ENCODE measurements around the gene TMEM39B.
"Not testable (repeated sequence)": the region's sequence is repeated elsewhere in the genome, so short reads cannot be mapped to it uniquely, and the experiment has no call there.

Gene TMEM39B

GRCh38 chr1:32048440-32048839 lies 24.3 kb upstream of the TMEM39B start:
- Histone ChIP-seq H3K4me3 (ENCODE audit: low read length) (no peak overlapping the region), H3K27me3 (ENCODE audit: control insufficient read depth, insufficient read depth, low read length) (no peaks in the 10 kb centered on the region), H3K9me3 (ENCODE audit: control insufficient read depth, low read length) (no peaks in the 10 kb centered on the region), H3K4me1 (ENCODE audit: control insufficient read depth, insufficient read depth, low read length) (no peaks in the 10 kb centered on the region), H3K36me3 (ENCODE audit: control insufficient read depth, insufficient read depth, low read length) (peaks cover 5% of the 10 kb centered on the region), H3K9ac (ENCODE audit: low read length) (no peak overlapping the region)

GRCh38 chr1:32051706-32052105 lies 21.0 kb upstream of the TMEM39B start:
- no peaks in the 10 kb centered on the region for H3K27me3 ChIP-seq (ENCODE audit: control insufficient read depth, insufficient read depth, low read length)
- H3K36me3 ChIP-seq (ENCODE audit: control insufficient read depth, insufficient read depth, low read length), result peaks cover 2% of the 10 kb centered on the region
- no peak overlapping the region for H3K9ac ChIP-seq (ENCODE audit: low read length)
- H3K9me3 ChIP-seq (ENCODE audit: control insufficient read depth, low read length), result no peaks in the 10 kb centered on the region
- no peaks in the 10 kb centered on the region for H3K4me1 ChIP-seq (ENCODE audit: control insufficient read depth, insufficient read depth, low read length)
- no peak overlapping the region for H3K4me3 ChIP-seq (ENCODE audit: low read length)

GRCh38 chr1:32052887-32053286 lies 19.9 kb upstream of the TMEM39B start:
- Histone ChIP-seq H3K36me3 (ENCODE audit: control insufficient read depth, insufficient read depth, low read length) (no peaks in the 10 kb centered on the region), H3K27me3 (ENCODE audit: control insufficient read depth, insufficient read depth, low read length) (no peaks in the 10 kb centered on the region), H3K9ac (ENCODE audit: low read length) (no peak overlapping the region), H3K9me3 (ENCODE audit: control insufficient read depth, low read length) (no peaks in the 10 kb centered on the region), H3K4me1 (ENCODE audit: control insufficient read depth, insufficient read depth, low read length) (no peaks in the 10 kb centered on the region), H3K4me3 (ENCODE audit: low read length) (no peak overlapping the region)

- H3K4me1 ChIP-seq (ENCODE audit: control insufficient read depth, insufficient read depth, low read length), result no peaks in the 10 kb centered on the region
- no peaks in the 10 kb centered on the region for H3K36me3 ChIP-seq (ENCODE audit: control insufficient read depth, insufficient read depth, low read length)
- H3K9me3 ChIP-seq (ENCODE audit: control insufficient read depth, low read length), result no peaks in the 10 kb centered on the region
- no peaks in the 10 kb centered on the region for H3K27me3 ChIP-seq (ENCODE audit: control insufficient read depth, insufficient read depth, low read length)
- H3K4me3 ChIP-seq (ENCODE audit: low read length), result no peak overlapping the region
- no peak overlapping the region for H3K9ac ChIP-seq (ENCODE audit: low read length)
Observed at GRCh38 chr1:32055416-32055815, 17.3 kb upstream of the TMEM39B start.

- Histone ChIP-seq H3K4me1 (ENCODE audit: control insufficient read depth, insufficient read depth, low read length) (no peaks in the 10 kb centered on the region), H3K36me3 (ENCODE audit: control insufficient read depth, insufficient read depth, low read length) (no peaks in the 10 kb centered on the region), H3K4me3 (ENCODE audit: low read length) (no peak overlapping the region), H3K9me3 (ENCODE audit: control insufficient read depth, low read length) (no peaks in the 10 kb centered on the region), H3K9ac (ENCODE audit: low read length) (no peak overlapping the region), H3K27me3 (ENCODE audit: control insufficient read depth, insufficient read depth, low read length) (no peaks in the 10 kb centered on the region)
Observed at GRCh38 chr1:32056598-32056997, 16.1 kb upstream of the TMEM39B start.

- Histone ChIP-seq H3K9me3 (ENCODE audit: control insufficient read depth, low read length) (no peaks in the 10 kb centered on the region), H3K9ac (ENCODE audit: low read length) (no peak overlapping the region), H3K4me3 (ENCODE audit: low read length) (no peak overlapping the region), H3K27me3 (ENCODE audit: control insufficient read depth, insufficient read depth, low read length) (no peaks in the 10 kb centered on the region), H3K36me3 (ENCODE audit: control insufficient read depth, insufficient read depth, low read length) (no peaks in the 10 kb centered on the region), H3K4me1 (ENCODE audit: control insufficient read depth, insufficient read depth, low read length) (no peaks in the 10 kb centered on the region)
Observed at GRCh38 chr1:32060914-32061313, 11.8 kb upstream of the TMEM39B start.

GRCh38 chr1:32062867-32063230 lies 9.9 kb upstream of the TMEM39B start:
- Histone ChIP-seq H3K36me3 (ENCODE audit: control insufficient read depth, insufficient read depth, low read length) (no peaks in the 10 kb centered on the region), H3K9ac (ENCODE audit: low read length) (no peak overlapping the region), H3K9me3 (ENCODE audit: control insufficient read depth, low read length) (no peaks in the 10 kb centered on the region), H3K4me3 (ENCODE audit: low read length) (no peak overlapping the region), H3K27me3 (ENCODE audit: control insufficient read depth, insufficient read depth, low read length) (no peaks in the 10 kb centered on the region), H3K4me1 (ENCODE audit: control insufficient read depth, insufficient read depth, low read length) (peaks cover 6% of the 10 kb centered on the region)

GRCh38 chr1:32063261-32063681 lies 9.5 kb upstream of the TMEM39B start:
- H3K27me3 ChIP-seq (ENCODE audit: control insufficient read depth, insufficient read depth, low read length), result no peaks in the 10 kb centered on the region
- no peaks in the 10 kb centered on the region for H3K9me3 ChIP-seq (ENCODE audit: control insufficient read depth, low read length)
- H3K4me3 ChIP-seq (ENCODE audit: low read length), result no peak overlapping the region

GRCh38 chr1:32065613-32066488 lies 6.9 kb upstream of the TMEM39B start:
- H3K9ac ChIP-seq (ENCODE audit: low read length); H3K4me1 ChIP-seq (ENCODE audit: control insufficient read depth, insufficient read depth, low read length); H3K36me3 ChIP-seq (ENCODE audit: control insufficient read depth, insufficient read depth, low read length); H3K27me3 ChIP-seq (ENCODE audit: control insufficient read depth, insufficient read depth, low read length); H3K4me3 ChIP-seq (ENCODE audit: low read length); H3K9me3 ChIP-seq (ENCODE audit: control insufficient read depth, low read length): not testable (repeated sequence)

More at GRCh38 chr1:32063261-32063681, 9.5 kb upstream of the TMEM39B start:
- Histone ChIP-seq H3K4me1 (ENCODE audit: control insufficient read depth, insufficient read depth, low read length) (peaks cover 6% of the 10 kb centered on the region), H3K36me3 (ENCODE audit: control insufficient read depth, insufficient read depth, low read length) (no peaks in the 10 kb centered on the region), H3K9ac (ENCODE audit: low read length) (no peak overlapping the region)

GRCh38 chr1:32066489-32066873 lies 6.3 kb upstream of the TMEM39B start:
- H3K4me3 ChIP-seq (ENCODE audit: low read length), result no peak overlapping the region
- peaks cover 6% of the 10 kb centered on the region for H3K4me1 ChIP-seq (ENCODE audit: control insufficient read depth, insufficient read depth, low read length)
- no peak overlapping the region for H3K9ac ChIP-seq (ENCODE audit: low read length)
- no peaks in the 10 kb centered on the region for H3K27me3 ChIP-seq (ENCODE audit: control insufficient read depth, insufficient read depth, low read length)
- no peaks in the 10 kb centered on the region for H3K9me3 ChIP-seq (ENCODE audit: control insufficient read depth, low read length)
- H3K36me3 ChIP-seq (ENCODE audit: control insufficient read depth, insufficient read depth, low read length), result no peaks in the 10 kb centered on the region

- H3K4me1 ChIP-seq (ENCODE audit: control insufficient read depth, insufficient read depth, low read length), result peaks cover 15% of the 10 kb centered on the region
- no peaks in the 10 kb centered on the region for H3K9me3 ChIP-seq (ENCODE audit: control insufficient read depth, low read length)
- H3K27me3 ChIP-seq (ENCODE audit: control insufficient read depth, insufficient read depth, low read length), result no peaks in the 10 kb centered on the region
- H3K9ac ChIP-seq (ENCODE audit: low read length), result no peak overlapping the region
- no peak overlapping the region for H3K4me3 ChIP-seq (ENCODE audit: low read length)
- no peaks in the 10 kb centered on the region for H3K36me3 ChIP-seq (ENCODE audit: control insufficient read depth, insufficient read depth, low read length)
Observed at GRCh38 chr1:32068957-32069588, 3.7 kb upstream of the TMEM39B start.

GRCh38 chr1:32071758-32072621 lies 749 bp upstream of the TMEM39B start:
- Histone ChIP-seq H3K36me3 (ENCODE audit: control insufficient read depth, insufficient read depth, low read length) (no peaks in the 10 kb centered on the region), H3K4me3 (ENCODE audit: low read length) (peak overlapping the region; percentile 80), H3K27me3 (ENCODE audit: control insufficient read depth, insufficient read depth, low read length) (no peaks in the 10 kb centered on the region), H3K4me1 (ENCODE audit: control insufficient read depth, insufficient read depth, low read length) (peaks cover 9% of the 10 kb centered on the region), H3K9me3 (ENCODE audit: control insufficient read depth, low read length) (no peaks in the 10 kb centered on the region), H3K9ac (ENCODE audit: low read length) (peak overlapping the region; percentile 61)
